ENCODE results near the gene BAMBI. TPM values are rescaled to one million over a fixed set of nuclear protein-coding genes. Genes with fewer than 3 reads are reported as not detected.

The BAMBI gene
- total and polyA plus RNA-seq, 8 donors, result 0.85 to 9.1 (median 1.5) TPM; not detected in 3

DNA sequence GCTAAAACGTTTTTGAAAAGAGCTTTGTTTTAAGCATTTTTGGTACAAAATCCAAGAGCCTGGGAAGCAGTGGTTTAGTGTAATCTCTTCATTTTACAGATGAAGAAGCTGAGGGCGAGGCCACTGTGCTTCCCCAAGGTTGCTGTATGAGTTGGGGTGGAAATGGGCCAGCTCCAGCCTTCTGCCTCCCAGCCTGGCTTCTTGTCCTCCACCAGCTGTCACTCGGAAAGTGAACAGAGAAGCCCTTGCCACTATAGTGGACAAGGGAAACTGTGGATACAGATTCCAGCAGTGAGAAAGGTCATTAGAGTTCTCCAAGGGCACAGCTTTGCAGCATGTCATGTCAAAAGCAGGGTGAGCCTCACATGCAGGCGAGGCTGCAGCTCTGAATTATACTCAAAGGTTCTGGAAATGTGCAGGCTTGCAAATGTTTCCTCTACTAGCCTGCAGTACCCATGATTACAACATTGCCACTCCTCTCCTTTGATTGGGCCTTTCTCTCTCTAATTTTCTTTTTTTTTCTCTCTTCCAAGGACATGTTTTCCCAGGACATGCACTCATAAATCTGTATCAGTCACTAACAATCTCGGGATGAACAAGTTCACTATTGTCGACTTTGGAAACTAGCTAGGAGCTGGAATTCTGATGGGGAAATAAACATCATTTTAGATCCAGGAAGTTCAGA lies 33.0 kb downstream of the BAMBI start:
- H3K27me3 ChIP-seq, result no peaks in the 10 kb centered on the region
- peak overlapping the region in 1 of 5 donors; percentile 18 for H3K27ac ChIP-seq
- H3K9me3 ChIP-seq, result no peaks in the 10 kb centered on the region
- H3K36me3 ChIP-seq, result no peaks in the 10 kb centered on the region
- TF ChIP-seq EP300 (IDR thresholded peaks at IDR 0.05), result no peak
- TF ChIP-seq, protein P1, sequence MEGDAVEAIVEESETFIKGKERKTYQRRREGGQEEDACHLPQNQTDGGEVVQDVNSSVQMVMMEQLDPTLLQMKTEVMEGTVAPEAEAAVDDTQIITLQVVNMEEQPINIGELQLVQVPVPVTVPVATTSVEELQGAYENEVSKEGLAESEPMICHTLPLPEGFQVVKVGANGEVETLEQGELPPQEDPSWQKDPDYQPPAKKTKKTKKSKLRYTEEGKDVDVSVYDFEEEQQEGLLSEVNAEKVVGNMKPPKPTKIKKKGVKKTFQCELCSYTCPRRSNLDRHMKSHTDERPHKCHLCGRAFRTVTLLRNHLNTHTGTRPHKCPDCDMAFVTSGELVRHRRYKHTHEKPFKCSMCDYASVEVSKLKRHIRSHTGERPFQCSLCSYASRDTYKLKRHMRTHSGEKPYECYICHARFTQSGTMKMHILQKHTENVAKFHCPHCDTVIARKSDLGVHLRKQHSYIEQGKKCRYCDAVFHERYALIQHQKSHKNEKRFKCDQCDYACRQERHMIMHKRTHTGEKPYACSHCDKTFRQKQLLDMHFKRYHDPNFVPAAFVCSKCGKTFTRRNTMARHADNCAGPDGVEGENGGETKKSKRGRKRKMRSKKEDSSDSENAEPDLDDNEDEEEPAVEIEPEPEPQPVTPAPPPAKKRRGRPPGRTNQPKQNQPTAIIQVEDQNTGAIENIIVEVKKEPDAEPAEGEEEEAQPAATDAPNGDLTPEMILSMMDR (IDR thresholded peaks at IDR 0.05), result no peak
- intact Hi-C loops (cut with DNase I; ENCODE audit: low total_unique reads), result no loop called here
- no peak overlapping the region for H3K4me3 ChIP-seq
- H3K4me1 ChIP-seq, result no peaks in the 10 kb centered on the region
- WGBS, 5 donors, result 67 to 77% (median 75%) methylated on average over 6 of the region's 6 CpGs
- no peak for DNase-seq

DNA sequence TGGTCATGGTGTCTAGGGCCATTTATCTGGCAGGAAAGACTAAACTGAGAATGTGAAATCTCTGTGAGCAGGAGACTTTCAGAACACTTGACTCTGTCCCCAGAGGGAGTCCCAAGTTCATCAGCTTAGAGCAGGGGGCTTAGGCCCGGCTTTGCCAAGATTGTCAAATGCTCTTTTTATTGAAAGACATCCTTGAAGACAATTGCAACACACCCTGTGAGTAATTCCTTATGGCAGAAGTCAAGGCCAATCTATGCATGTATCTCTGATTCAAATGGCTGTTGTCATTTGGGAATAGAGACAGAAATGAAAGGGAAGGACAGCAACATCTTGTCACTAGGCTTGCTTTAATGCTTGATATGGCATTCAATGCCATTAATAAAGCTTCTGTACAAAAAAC lies 33.7 kb downstream of the BAMBI start:
- no peak for TF ChIP-seq POLR2AphosphoS5 (IDR thresholded peaks at IDR 0.05)
- TF ChIP-seq POLR2A (IDR thresholded peaks at IDR 0.05), result no peak
- no peak for TF ChIP-seq EP300 (IDR thresholded peaks at IDR 0.05)
- TF ChIP-seq, protein P1 (IDR thresholded peaks at IDR 0.05), result no peak
- DNase-seq, result no peak
- WGBS, 5 donors, result 84 to 100% (median 95%) methylated on average over 1 of the region's 1 CpG
- Histone ChIP-seq H3K27me3 (no peaks in the 10 kb centered on the region), H3K4me3 (no peak overlapping the region), H3K9me3 (no peaks in the 10 kb centered on the region), H3K4me1 (no peaks in the 10 kb centered on the region), H3K36me3 (no peaks in the 10 kb centered on the region), H3K27ac (peak overlapping the region in 1 of 5 donors; percentile 18)
- intact Hi-C loops (cut with DNase I; ENCODE audit: low total_unique reads), result no loop called here

DNA sequence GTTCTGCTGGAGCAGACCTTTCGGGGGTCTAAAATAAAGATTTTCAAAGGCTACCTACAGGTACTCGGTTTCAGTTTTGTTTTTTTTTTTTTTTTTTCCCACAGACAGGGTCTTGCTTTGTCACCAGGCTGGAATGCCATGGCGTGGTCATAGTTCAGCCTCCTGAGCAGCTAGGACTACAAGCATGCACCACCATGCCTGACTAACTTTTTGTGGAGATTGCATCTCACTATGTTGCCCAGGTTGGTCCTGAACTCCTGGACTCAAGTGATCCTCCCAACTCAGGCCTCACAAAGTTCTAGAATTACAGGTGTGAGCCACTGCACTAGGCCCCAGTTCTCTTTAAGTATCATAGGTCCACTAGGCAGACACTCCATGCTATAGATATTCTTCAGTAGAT lies 34.5 kb downstream of the BAMBI start:
- Histone ChIP-seq H3K9me3 (no peaks in the 10 kb centered on the region), H3K27ac (no peak overlapping the region), H3K36me3 (no peaks in the 10 kb centered on the region), H3K27me3 (no peaks in the 10 kb centered on the region), H3K4me3 (no peak overlapping the region), H3K4me1 (no peaks in the 10 kb centered on the region)
- TF ChIP-seq, protein P1 (IDR thresholded peaks at IDR 0.05), result no peak
- no peak for TF ChIP-seq POLR2A (IDR thresholded peaks at IDR 0.05)
- no peak for TF ChIP-seq EP300 (IDR thresholded peaks at IDR 0.05)
- TF ChIP-seq POLR2AphosphoS5 (IDR thresholded peaks at IDR 0.05), result no peak
- intact Hi-C loops (cut with DNase I; ENCODE audit: low total_unique reads), result no loop called here
- 80 to 96% (median 92%) methylated on average over 3 of the region's 3 CpGs for WGBS, 5 donors
- DNase-seq, result no peak

DNA sequence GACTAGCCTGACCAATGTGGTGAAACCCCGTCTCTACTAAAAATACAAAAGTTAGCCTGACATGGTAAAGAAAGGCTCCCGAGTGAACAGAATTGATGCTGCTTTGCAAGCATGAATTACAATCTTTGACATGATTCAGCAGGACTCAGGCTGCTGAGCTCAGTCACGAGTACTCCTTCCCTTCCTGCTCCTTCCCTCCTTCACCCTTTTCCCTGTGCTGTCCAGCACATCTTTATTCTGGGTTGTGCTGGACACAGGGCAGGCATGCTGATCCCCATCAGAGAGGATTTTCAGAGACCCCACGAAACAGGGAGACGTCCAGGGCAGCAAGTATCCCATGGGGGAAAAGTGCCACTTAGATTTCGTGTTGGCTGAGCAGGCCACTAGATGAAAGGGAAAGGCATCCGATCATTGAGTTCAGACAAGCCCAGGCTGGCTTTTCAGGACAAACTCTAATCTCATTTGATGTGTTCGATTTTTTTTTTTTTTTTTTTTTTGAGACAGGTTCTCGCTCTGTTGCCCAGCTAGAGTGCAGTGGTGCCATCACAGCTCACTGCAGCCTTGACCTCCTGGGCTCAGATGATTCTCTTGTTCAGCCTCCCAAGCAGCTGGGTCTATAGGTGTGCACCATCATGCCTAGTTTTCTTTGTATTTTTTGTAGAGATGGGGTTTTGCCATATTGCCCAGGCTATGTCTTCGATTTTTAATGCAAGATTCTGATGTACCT lies 36.5 kb downstream of the BAMBI start:
- H3K4me3 ChIP-seq, result no peak overlapping the region
- H3K9me3 ChIP-seq, result no peaks in the 10 kb centered on the region
- intact Hi-C loops (cut with DNase I; ENCODE audit: low total_unique reads), result no loop called here
- WGBS, 5 donors, result 81 to 93% (median 85%) methylated on average over 10 of the region's 10 CpGs
- no peak for DNase-seq
- H3K36me3 ChIP-seq, result no peaks in the 10 kb centered on the region
- H3K4me1 ChIP-seq, result no peaks in the 10 kb centered on the region
- H3K27ac ChIP-seq, result no peak overlapping the region
- no peak for TF ChIP-seq EP300 (IDR thresholded peaks at IDR 0.05)
- no peak for TF ChIP-seq POLR2AphosphoS5 (IDR thresholded peaks at IDR 0.05)
- TF ChIP-seq, protein P1 (IDR thresholded peaks at IDR 0.05), result no peak
- TF ChIP-seq POLR2A (IDR thresholded peaks at IDR 0.05), result no peak
- H3K27me3 ChIP-seq, result peaks cover 0 to 5% (median 0%) of the 10 kb centered on the region in 3 donors
